Measurements from ENCODE around the gene ABLIM3.

Gene ABLIM3

GRCh38 chr5:149141224-149141956, at the start of gene ABLIM3:
ABLIM3 (plus strand) TSS chr5:149141493; CDS start chr5:149142096, 603 bp downstream.
- TF ChIP-seq GATA2 (IDR thresholded peaks at IDR 0.05; ENCODE audit: low read depth, low read length) (no peak), GATA3 (IDR thresholded peaks at IDR 0.05; ENCODE audit: low read depth, low read length) (no peak)

- no peak for TF ChIP-seq GATA2 (IDR thresholded peaks at IDR 0.05; ENCODE audit: low read depth, low read length)
- TF ChIP-seq GATA3 (IDR thresholded peaks at IDR 0.05; ENCODE audit: low read depth, low read length): no peak
Observed at GRCh38 chr5:149093625-149094024, 47.7 kb upstream of the ABLIM3 start.

GRCh38 chr5:149094996-149095395, 46.3 kb upstream of the ABLIM3 start:
- TF ChIP-seq GATA2 (IDR thresholded peaks at IDR 0.05; ENCODE audit: low read depth, low read length) (no peak), GATA3 (IDR thresholded peaks at IDR 0.05; ENCODE audit: low read depth, low read length) (no peak)

- TF ChIP-seq GATA2 (IDR thresholded peaks at IDR 0.05; ENCODE audit: low read depth, low read length) (no peak), GATA3 (IDR thresholded peaks at IDR 0.05; ENCODE audit: low read depth, low read length) (no peak)
Observed at GRCh38 chr5:149099920-149100319, 41.4 kb upstream of the ABLIM3 start.

GRCh38 chr5:149100331-149100730, 41.0 kb upstream of the ABLIM3 start:
- TF ChIP-seq GATA3 (IDR thresholded peaks at IDR 0.05; ENCODE audit: low read depth, low read length) (no peak), GATA2 (IDR thresholded peaks at IDR 0.05; ENCODE audit: low read depth, low read length) (no peak)

- TF ChIP-seq GATA3 (IDR thresholded peaks at IDR 0.05; ENCODE audit: low read depth, low read length) (no peak), GATA2 (IDR thresholded peaks at IDR 0.05; ENCODE audit: low read depth, low read length) (no peak)
Observed at GRCh38 chr5:149108651-149109280, 32.5 kb upstream of the ABLIM3 start.

- TF ChIP-seq GATA2 (IDR thresholded peaks at IDR 0.05; ENCODE audit: low read depth, low read length) (no peak), GATA3 (IDR thresholded peaks at IDR 0.05; ENCODE audit: low read depth, low read length) (no peak)
Observed at GRCh38 chr5:149110406-149110805, 30.9 kb upstream of the ABLIM3 start.

GRCh38 chr5:149113669-149114068, 27.6 kb upstream of the ABLIM3 start:
- TF ChIP-seq GATA2 (IDR thresholded peaks at IDR 0.05; ENCODE audit: low read depth, low read length): no peak
- no peak for TF ChIP-seq GATA3 (IDR thresholded peaks at IDR 0.05; ENCODE audit: low read depth, low read length)

- TF ChIP-seq GATA2 (IDR thresholded peaks at IDR 0.05; ENCODE audit: low read depth, low read length) (no peak), GATA3 (IDR thresholded peaks at IDR 0.05; ENCODE audit: low read depth, low read length) (no peak)
Observed at GRCh38 chr5:149114403-149115312, 26.6 kb upstream of the ABLIM3 start.

- TF ChIP-seq GATA2 (IDR thresholded peaks at IDR 0.05; ENCODE audit: low read depth, low read length) (no peak), GATA3 (IDR thresholded peaks at IDR 0.05; ENCODE audit: low read depth, low read length) (no peak)
Observed at GRCh38 chr5:149117970-149118369, 23.3 kb upstream of the ABLIM3 start.

- no peak for TF ChIP-seq GATA2 (IDR thresholded peaks at IDR 0.05; ENCODE audit: low read depth, low read length)
- no peak for TF ChIP-seq GATA3 (IDR thresholded peaks at IDR 0.05; ENCODE audit: low read depth, low read length)
Observed at GRCh38 chr5:149118463-149118862, 22.8 kb upstream of the ABLIM3 start.

- TF ChIP-seq GATA2 (IDR thresholded peaks at IDR 0.05; ENCODE audit: low read depth, low read length) (no peak), GATA3 (IDR thresholded peaks at IDR 0.05; ENCODE audit: low read depth, low read length) (no peak)
Observed at GRCh38 chr5:149121145-149121544, 20.1 kb upstream of the ABLIM3 start.

- no peak for TF ChIP-seq GATA2 (IDR thresholded peaks at IDR 0.05; ENCODE audit: low read depth, low read length)
- TF ChIP-seq GATA3 (IDR thresholded peaks at IDR 0.05; ENCODE audit: low read depth, low read length): no peak
Observed at GRCh38 chr5:149123211-149123610, 18.1 kb upstream of the ABLIM3 start.

GRCh38 chr5:149125386-149125891, 15.9 kb upstream of the ABLIM3 start:
- TF ChIP-seq GATA3 (IDR thresholded peaks at IDR 0.05; ENCODE audit: low read depth, low read length): no peak
- no peak for TF ChIP-seq GATA2 (IDR thresholded peaks at IDR 0.05; ENCODE audit: low read depth, low read length)

Data from SH-SY5Y (cell line).